Uterus (tissue), 4 donors: Measurements from ENCODE around the gene PARP8. TPM values are rescaled to one million over a fixed set of nuclear protein-coding genes. Genes with fewer than 3 reads are reported as not detected.
"Not testable (repeated sequence)": the region's sequence is repeated elsewhere in the genome, so short reads cannot be mapped to it uniquely, and the experiment has no call there.

ENCODE experiments used
- DNase-seq, 2 donors: peaks; one replicate each; pipeline ENCODE4 v3.0.0-alpha.2; 2019 to 2020
- H3K27ac ChIP-seq, 2 donors: fragments of 200-600 bp; sonication (generic); 1 replicate in 1 of 2; 2 replicates in 1 of 2; pipeline ENCODE4 v1.5.1; 2016 to 2018
- H3K27me3 ChIP-seq, 2 donors: fragments of 200-600 bp; sonication (generic); one replicate each; pipeline ENCODE4 v1.5.1; 2018 to 2019; ENCODE audit warnings: control low read depth in 1 of 2
- H3K36me3 ChIP-seq, 2 donors: fragments of 200-600 bp; sonication (generic); one replicate each; pipeline ENCODE4 v1.5.1; 2019; ENCODE audit warnings: control low read depth in 1 of 2
- H3K4me1 ChIP-seq, 2 donors: fragments of 200-600 bp; sonication (generic); one replicate each; pipeline ENCODE4 v1.5.1; 2018 to 2019; ENCODE audit warnings: control low read depth in 1 of 2
- H3K4me3 ChIP-seq, 2 donors: fragments of 200-600 bp; sonication (generic); 1 replicate in 1 of 2; 2 replicates in 1 of 2; pipeline ENCODE4 v1.5.1; 2018 to 2019; ENCODE audit warnings: mild to moderate bottlenecking in 1 of 2
- H3K9me3 ChIP-seq, 2 donors: fragments of 200-600 bp; sonication (generic); one replicate each; pipeline ENCODE4 v1.5.1; 2019; ENCODE audit warnings: control low read depth in 1 of 2
- CTCF ChIP-seq, 4 experiments: fragments of 200-600 bp in 2 of 4; fragments of 450-650 bp in 2 of 4; sonication (generic) in 2 of 4; IDR thresholded peaks; one replicate each; pipeline ENCODE4 v1.5.1; 2016 to 2019; ENCODE audit warnings: antibody characterized with exemption in 4 of 4, mild to moderate bottlenecking in 2 of 4, moderate library complexity in 1 of 4
- POLR2A ChIP-seq, 2 donors: fragments of 450-650 bp; IDR thresholded peaks; one replicate each; pipeline ENCODE4 v1.6.1; 2016; ENCODE audit warnings: antibody characterized with exemption in 2 of 2, mild to moderate bottlenecking in 1 of 2, moderate library complexity in 1 of 2
- intact Hi-C: fragments of 100-400 bp; cut with DNase I; formaldehyde crosslinking; loops from one replicate; pipeline ENCODE4 v1.15.1; 2023; ENCODE audit warnings: low total_unique reads
- total RNA-seq, 4 donors: library from RNA; depleted of rRNA in 3 of 4; stranded (reverse); fragments of >200 nt in 3 of 4; gene quantifications; one replicate each; pipeline versions ENCODE4 v1.1.0 to v1.2.4, GENCODE V29; 2014 to 2023
- donor health status: DM: yes; HTN: yes; CAD: no.

Gene PARP8
- total RNA-seq, 4 donors from 2014 or later, result 2.3 to 23.8 (median 22.9) TPM

- Histone ChIP-seq H3K27ac (no peak overlapping the region), H3K9me3 (no peaks in the 10 kb centered on the region), H3K4me3 (no peak overlapping the region), H3K36me3 (no peaks in the 10 kb centered on the region), H3K27me3 (no peaks in the 10 kb centered on the region), H3K4me1 (no peaks in the 10 kb centered on the region)
- no peak for DNase-seq
- TF ChIP-seq CTCF (IDR thresholded peaks at IDR 0.05) (no peak), POLR2A (IDR thresholded peaks at IDR 0.05) (no peak)
- intact Hi-C loops, result no loop called here
Observed at GRCh38 chr5:50684721-50685120, 18.3 kb downstream of the PARP8 start.

- Histone ChIP-seq H3K4me1 (no peaks in the 10 kb centered on the region), H3K36me3 (no peaks in the 10 kb centered on the region), H3K27me3 (no peaks in the 10 kb centered on the region), H3K9me3 (no peaks in the 10 kb centered on the region), H3K27ac (no peak overlapping the region), H3K4me3 (no peak overlapping the region)
- no peak for DNase-seq
- TF ChIP-seq CTCF (IDR thresholded peaks at IDR 0.05) (no peak), POLR2A (IDR thresholded peaks at IDR 0.05) (no peak)
- intact Hi-C loops, result no loop called here
Observed at GRCh38 chr5:50687548-50687947, 21.1 kb downstream of the PARP8 start.

- no peak for DNase-seq
- Histone ChIP-seq H3K4me1 (no peaks in the 10 kb centered on the region), H3K4me3 (no peak overlapping the region), H3K36me3 (no peaks in the 10 kb centered on the region), H3K27ac (no peak overlapping the region), H3K27me3 (no peaks in the 10 kb centered on the region), H3K9me3 (no peaks in the 10 kb centered on the region)
- intact Hi-C loops, result no loop called here
- no peak for TF ChIP-seq CTCF (IDR thresholded peaks at IDR 0.05)
- TF ChIP-seq POLR2A (IDR thresholded peaks at IDR 0.05), result no peak
Observed at GRCh38 chr5:50691399-50692016, 25.1 kb downstream of the PARP8 start.

- no peak for TF ChIP-seq POLR2A (IDR thresholded peaks at IDR 0.05)
- Histone ChIP-seq H3K4me1 (no peaks in the 10 kb centered on the region), H3K4me3 (no peak overlapping the region), H3K27me3 (no peaks in the 10 kb centered on the region), H3K9me3 (no peaks in the 10 kb centered on the region), H3K27ac (no peak overlapping the region), H3K36me3 (no peaks in the 10 kb centered on the region)
- DNase-seq, result no peak
- intact Hi-C loops, result no loop called here
Observed at GRCh38 chr5:50694027-50694590, 27.7 kb downstream of the PARP8 start.

- H3K27me3 ChIP-seq, H3K4me3 ChIP-seq, H3K9me3 ChIP-seq, H3K36me3 ChIP-seq, intact Hi-C loops, H3K27ac ChIP-seq, DNase-seq, H3K4me1 ChIP-seq: not testable (repeated sequence)
Observed at GRCh38 chr5:50694626-50695025, 28.2 kb downstream of the PARP8 start.

- intact Hi-C loops, result no loop called here
- H3K4me1 ChIP-seq, result no peaks in the 10 kb centered on the region
- no peaks in the 10 kb centered on the region for H3K9me3 ChIP-seq
- H3K4me3 ChIP-seq, result no peak overlapping the region
- no peak overlapping the region for H3K27ac ChIP-seq
- no peak for TF ChIP-seq CTCF (IDR thresholded peaks at IDR 0.05)
- no peak for TF ChIP-seq POLR2A (IDR thresholded peaks at IDR 0.05)
- DNase-seq, result no peak
- no peaks in the 10 kb centered on the region for H3K36me3 ChIP-seq
- no peaks in the 10 kb centered on the region for H3K27me3 ChIP-seq
Observed at GRCh38 chr5:50697739-50698138, 31.3 kb downstream of the PARP8 start.
